MM.1S (cell line): ENCODE measurements around the gene BABAM1.

Experiments used
- DNase-seq: peaks from one replicate; pipeline ENCODE4 v3.0.0-alpha.2; 2015
- H2AFZ ChIP-seq: fragments of 300-600 bp; sonication (generic); 2 replicates; pipeline ENCODE4 v1.6.0; 2016; ENCODE audit warnings: antibody characterized with exemption, low read length
- H3F3A ChIP-seq: fragments of 300-600 bp; sonication (generic); 2 replicates; pipeline ENCODE4 v1.6.1; 2016; ENCODE audit warnings: mild to moderate bottlenecking, antibody characterized with exemption, low read length, moderate library complexity, mixed read lengths; ENCODE audit not compliant: insufficient read depth
- H3K27ac ChIP-seq: fragments of 300-600 bp; sonication (generic); 2 replicates; pipeline ENCODE4 v1.5.1; 2016; ENCODE audit warnings: mild to moderate bottlenecking, low read length
- H3K27me3 ChIP-seq: fragments of 300-600 bp; sonication (generic); replicated peaks from 2 replicates; pipeline ENCODE4 v1.6.0; 2016; ENCODE audit warnings: low read length; ENCODE audit not compliant: insufficient read depth
- H3K36me3 ChIP-seq: fragments of 300-600 bp; sonication (generic); replicated peaks from 2 replicates; pipeline ENCODE4 v1.6.1; 2016; ENCODE audit warnings: mild to moderate bottlenecking, low read length, mixed read lengths; ENCODE audit not compliant: insufficient read depth
- H3K4me1 ChIP-seq: fragments of 300-600 bp; sonication (generic); 2 replicates; pipeline ENCODE4 v1.6.1; 2016; ENCODE audit warnings: low read length, mixed read lengths
- H3K4me2 ChIP-seq: fragments of 300-600 bp; sonication (generic); 2 replicates; pipeline ENCODE4 v1.6.0; 2016; ENCODE audit warnings: low read depth, low read length
- H3K4me3 ChIP-seq: fragments of 300-600 bp; sonication (generic); 2 replicates; pipeline ENCODE4 v1.5.1; 2016; ENCODE audit warnings: low read length, mixed read lengths
- H3K79me2 ChIP-seq: fragments of 300-600 bp; sonication (generic); 2 replicates; pipeline ENCODE4 v1.6.1; 2016; ENCODE audit warnings: mixed run types, low read length, mixed read lengths
- H3K9ac ChIP-seq: fragments of 300-600 bp; sonication (generic); 2 replicates; pipeline ENCODE4 v1.6.1; 2016; ENCODE audit warnings: low read length, mixed read lengths
- H3K9me2 ChIP-seq: fragments of 300-600 bp; sonication (generic); replicated peaks from 2 replicates; pipeline ENCODE4 v1.6.1; 2016; ENCODE audit warnings: mild to moderate bottlenecking, low read length, mixed read lengths; ENCODE audit not compliant: insufficient read depth
- H3K9me3 ChIP-seq: fragments of 300-600 bp; sonication (generic); replicated peaks from 2 replicates; pipeline ENCODE4 v1.6.1; 2016; ENCODE audit warnings: mild to moderate bottlenecking, low read length, mixed read lengths; ENCODE audit not compliant: insufficient read depth
- H4K20me1 ChIP-seq: fragments of 300-600 bp; sonication (generic); 2 replicates; pipeline ENCODE4 v1.6.1; 2016; ENCODE audit warnings: mild to moderate bottlenecking, low read length, moderate library complexity, mixed read lengths; ENCODE audit not compliant: insufficient read depth
- CTCF ChIP-seq: fragments of 300-600 bp; sonication (generic); IDR thresholded peaks from 2 replicates; pipeline ENCODE4 v1.5.1; 2016; ENCODE audit warnings: antibody characterized with exemption, low read length, mixed read lengths
- EZH2 ChIP-seq: fragments of 300-600 bp; sonication (generic); optimal IDR thresholded peaks from 2 replicates; pipeline ENCODE3; 2017; ENCODE audit warnings: low read depth, mild to moderate bottlenecking, antibody characterized with exemption, low read length, mixed read lengths
- EZH2phosphoT487 ChIP-seq: fragments of 300-600 bp; sonication (generic); IDR thresholded peaks from 2 replicates; pipeline ENCODE4 v1.6.1; 2018; ENCODE audit warnings: antibody characterized with exemption, low read length

Gene BABAM1

GRCh38 chr19:17244618-17245534 lies 22.4 kb upstream of the BABAM1 start:
- Histone ChIP-seq H3K36me3 (no peaks in the 10 kb centered on the region), H2AFZ (no peak overlapping the region), H3K27ac (no peak overlapping the region), H3K4me3 (peak overlapping the region; percentile 49; the same call in 1 of the 2 replicates), H3K9ac (no peak overlapping the region), H3K27me3 (no peaks in the 10 kb centered on the region), H3F3A (peaks cover 7% of the 10 kb centered on the region; the same call in 1 of the 2 replicates), H3K9me3 (no peaks in the 10 kb centered on the region), H3K4me1 (peaks cover 13% of the 10 kb centered on the region; the same call in 1 of the 2 replicates), H3K9me2 (no peaks in the 10 kb centered on the region), H4K20me1 (no peaks in the 10 kb centered on the region), H3K79me2 (peaks cover 16% of the 10 kb centered on the region), H3K4me2 (peak overlapping the region; percentile 82)
- DNase-seq, result no peak
- TF ChIP-seq EZH2phosphoT487 (no peak), EZH2 (no peak), CTCF (no peak)

GRCh38 chr19:17245535-17245984 lies 21.7 kb upstream of the BABAM1 start, which contains the start of gene NR2F6:
Gene NR2F6, minus strand, starts transcription at chr19:17245919. Its CDS starts 699 bp downstream, at chr19:17245220.
- Histone ChIP-seq H3K27ac (peak within 1 kb of the TSS; percentile 27; the same call in 1 of the 2 replicates), H2AFZ (peak within 1 kb of the TSS; percentile 98), H3K9me3 (no peaks in the 10 kb centered on the region), H3F3A (peaks cover 7% of the 10 kb centered on the region; the same call in 1 of the 2 replicates), H3K4me1 (peaks cover 13% of the 10 kb centered on the region; the same call in 1 of the 2 replicates), H3K4me3 (peak within 1 kb of the TSS; percentile 81), H3K36me3 (no peaks in the 10 kb centered on the region), H4K20me1 (no peaks in the 10 kb centered on the region), H3K9me2 (no peaks in the 10 kb centered on the region), H3K4me2 (peak within 1 kb of the TSS; percentile 98), H3K79me2 (peaks cover 16% of the 10 kb centered on the region), H3K27me3 (no peaks in the 10 kb centered on the region), H3K9ac (peak within 1 kb of the TSS; percentile 64)
- DNase-seq, result no peak
- TF ChIP-seq EZH2, result no peak
- TF ChIP-seq EZH2phosphoT487, result no peak
- TF ChIP-seq CTCF, result no peak

GRCh38 chr19:17246681-17247425 lies 20.4 kb upstream of the BABAM1 start:
- peaks cover 13% of the 10 kb centered on the region; the same call in 1 of the 2 replicates for H3K4me1 ChIP-seq
- TF ChIP-seq EZH2 (no peak), CTCF (no peak), EZH2phosphoT487 (no peak)
- H3F3A ChIP-seq, result peaks cover 7% of the 10 kb centered on the region; the same call in 1 of the 2 replicates
- H3K9me3 ChIP-seq, result no peaks in the 10 kb centered on the region
- H3K27ac ChIP-seq, result peak overlapping the region; percentile 27; the same call in 1 of the 2 replicates
- peak overlapping the region; percentile 98 for H3K4me2 ChIP-seq
- H3K36me3 ChIP-seq, result no peaks in the 10 kb centered on the region
- H3K4me3 ChIP-seq, result peak overlapping the region; percentile 81
- no peaks in the 10 kb centered on the region for H4K20me1 ChIP-seq
- H3K27me3 ChIP-seq, result 0 out of 2 replicates have a peak, but pooled peaks cover 2% of the 10 kb centered on the region
- peaks cover 16% of the 10 kb centered on the region for H3K79me2 ChIP-seq
- H3K9me2 ChIP-seq, result no peaks in the 10 kb centered on the region
- DNase-seq, result no peak
- peak overlapping the region; percentile 98 for H2AFZ ChIP-seq
- H3K9ac ChIP-seq, result peak overlapping the region; percentile 64; the same call in 1 of the 2 replicates
